Heart right ventricle (tissue), 16 donors: ENCODE measurements around the gene GLMP. TPM values are rescaled to one million over a fixed set of nuclear protein-coding genes. Genes with fewer than 3 reads are reported as not detected.

Source experiments
- ATAC-seq, 8 donors: fragments of 200-7000 bp; cut with Tn5 transposase; one replicate each; pipeline ENCODE4 v1.9.1; 2020; ENCODE audit warnings: mild to moderate bottlenecking in 8 of 8, moderate library complexity in 8 of 8, moderate number of reproducible peaks in 1 of 8
- DNase-seq, 2 donors: peaks; one replicate each; pipeline ENCODE4 v3.0.0-alpha.2; 2020
- H3K27ac ChIP-seq, 10 donors: fragments of 200-600 bp; sonication (generic) in 2 of 10; one replicate each; pipeline versions ENCODE4 v1.5.0 to v1.8.0; 2020 to 2022; ENCODE audit warnings: mild to moderate bottlenecking in 3 of 10
- H3K27me3 ChIP-seq, 7 donors: fragments of 200-600 bp; one replicate each; pipeline ENCODE4 v1.8.0; 2021 to 2022; ENCODE audit warnings: mild to moderate bottlenecking in 2 of 7
- H3K36me3 ChIP-seq, 9 donors: fragments of 200-600 bp; sonication (generic) in 1 of 9; one replicate each; pipeline versions ENCODE4 v1.5.0 to v1.8.0; 2020 to 2022; ENCODE audit warnings: mild to moderate bottlenecking in 2 of 9
- H3K4me1 ChIP-seq, 9 donors: fragments of 200-600 bp; sonication (generic) in 1 of 9; one replicate each; pipeline versions ENCODE4 v1.5.0 to v1.8.0; 2020 to 2022; ENCODE audit warnings: mild to moderate bottlenecking in 4 of 9
- H3K4me3 ChIP-seq, 10 donors: fragments of 200-600 bp; sonication (generic) in 2 of 10; one replicate each; pipeline versions ENCODE4 v1.5.0 to v1.8.0; 2020 to 2022; ENCODE audit warnings: mild to moderate bottlenecking in 7 of 10, moderate library complexity in 2 of 10
- H3K9me3 ChIP-seq, 11 donors: fragments of 200-600 bp in 10 of 11; sonication (generic) in 2 of 11; one replicate each; pipeline versions ENCODE4 v1.5.0 to v1.8.0; 2013 to 2022; ENCODE audit warnings: mild to moderate bottlenecking in 2 of 11, control low read depth in 1 of 11, moderate library complexity in 1 of 11
- CTCF ChIP-seq, 9 donors: fragments of 200-600 bp; sonication (generic) in 2 of 9; IDR thresholded peaks; one replicate each; pipeline versions ENCODE4 v1.5.0 to v1.8.0; 2021 to 2022; ENCODE audit warnings: antibody characterized with exemption in 9 of 9, mild to moderate bottlenecking in 5 of 9, moderate library complexity in 1 of 9
- WGBS, 2 donors: extraction: QIAGEN DNeasy Blood & Tissue Kit; methylation state at CpG; one replicate each; pipeline ENCODE4 v1.1.7; 2013; ENCODE audit warnings: inconsistent platforms in 1 of 2; 5-methylcytosine and 5-hydroxymethylcytosine counted together
- intact Hi-C, 10 donors: fragments of 100-400 bp; cut with DNase I; formaldehyde crosslinking; loops; one replicate each; pipeline versions ENCODE4 v1.11.1 to v1.14.2; 2022
- polyA plus RNA-seq, 2 donors: library from polyadenylated mRNA; stranded (reverse); fragments of 200-250 nt; gene quantifications; one replicate each; pipeline ENCODE4 v1.2.3, GENCODE V29; 2013
- total RNA-seq, 10 donors: library from RNA; stranded (reverse); fragmentation: NEBNext Ultra II Directional in 3 of 10; extraction: Animal tissue kit (Norgen Biotek cat#: 25700) in 3 of 10; gene quantifications; one replicate each; pipeline versions ENCODE4 v1.2.1 to v1.2.4, GENCODE V29; 2021 to 2023
- donor health status: Arrhythmogenic right ventricular cardiomyopathy.
- donor health status: ischemic (EF 13 %, LVEDD 7.1; RV severe dilation, severe dysfunction).
- donor health status: healthy with polysubstance abuse.
- donor health status: DM: no; HTN: yes; CAD: no.
- donor health status: DM: no; HTN: no; CAD: no.
- donor health status: ischemic (EF 25% LVEDD 6.9; RV normal size, moderate dysfunction).
- donor health status: ischemic (EF 25% LVEDD 5.7; RV mildly dilated, moderate dysfunction).
- donor health status: healthy.
- donor health status: DM: yes; HTN: yes; CAD: no.
- donor health status: Ischemic cardiomyopathy.
- donor health status: ischemic (EF 35%, LVEDD 5.7; RV mildly dilated, moderate dysfunction).
- donor health status: nonischemic (EF 11% LVEDD 7.7; RV severe dilation, severe dysfunction).
- donor health status: DM: yes; HTN: yes; CAD: no.
- donor health status: PGD.
- donor health status: ischemic (EF 29% LVEDD 5.4; RV normal size, mild dysfunction).
- donor health status: nonischemic (EF 23%, LVEDD 6.1; RV moderate dilation, normal function).

GLMP gene
- total and polyA plus RNA-seq, 12 donors, result 10.9 to 43.8 (median 14.2) TPM

- DNase-seq (no peak), ATAC-seq (no peak)
- Histone ChIP-seq H3K4me1 (peaks cover 5 to 39% (median 27%) of the 10 kb centered on the region in 9 donors), H3K27ac (no peak overlapping the region), H3K9me3 (no peaks in the 10 kb centered on the region), H3K27me3 (no peaks in the 10 kb centered on the region), H3K4me3 (no peak overlapping the region), H3K36me3 (peaks cover 0 to 26% (median under 1%) of the 10 kb centered on the region in 9 donors)
- TF ChIP-seq CTCF (IDR thresholded peaks at IDR 0.05), result no peak
- intact Hi-C loops, result no loop called here
- 88 to 90% methylated on average over 9 of the region's 9 CpGs for WGBS, 2 donors
These were observed 1.6 kb downstream of the GLMP start for GRCh38 chr1:156293895-156294294.

DNA sequence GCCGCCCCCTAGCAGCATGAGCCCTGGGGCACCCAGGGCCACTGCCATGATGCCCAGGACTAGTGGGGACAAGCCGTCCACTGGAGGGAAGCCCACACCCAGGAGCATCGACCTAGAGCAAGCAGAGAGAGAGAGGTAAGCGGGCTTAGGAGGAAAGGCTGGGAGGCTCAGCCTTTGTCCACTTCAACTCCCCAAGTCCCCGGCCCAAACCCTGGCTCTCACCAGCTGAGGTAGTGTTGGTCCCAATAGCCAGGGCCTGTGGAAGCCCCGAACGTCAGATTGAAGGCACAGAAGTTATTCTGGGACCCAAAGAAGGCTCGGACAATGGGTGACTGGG, 2.4 kb downstream of the GLMP start:
- Histone ChIP-seq H3K27ac (no peak overlapping the region), H3K4me1 (peaks cover 5 to 39% (median 27%) of the 10 kb centered on the region in 9 donors), H3K9me3 (no peaks in the 10 kb centered on the region), H3K4me3 (no peak overlapping the region), H3K36me3 (peaks cover 0 to 34% (median 5%) of the 10 kb centered on the region in 9 donors), H3K27me3 (no peaks in the 10 kb centered on the region)
- WGBS, 2 donors, result 89 to 93% methylated on average over 8 of the region's 8 CpGs
- no peak for TF ChIP-seq CTCF (IDR thresholded peaks at IDR 0.05)
- ATAC-seq (no peak), DNase-seq (no peak)
- intact Hi-C loops, result no loop called here

DNA sequence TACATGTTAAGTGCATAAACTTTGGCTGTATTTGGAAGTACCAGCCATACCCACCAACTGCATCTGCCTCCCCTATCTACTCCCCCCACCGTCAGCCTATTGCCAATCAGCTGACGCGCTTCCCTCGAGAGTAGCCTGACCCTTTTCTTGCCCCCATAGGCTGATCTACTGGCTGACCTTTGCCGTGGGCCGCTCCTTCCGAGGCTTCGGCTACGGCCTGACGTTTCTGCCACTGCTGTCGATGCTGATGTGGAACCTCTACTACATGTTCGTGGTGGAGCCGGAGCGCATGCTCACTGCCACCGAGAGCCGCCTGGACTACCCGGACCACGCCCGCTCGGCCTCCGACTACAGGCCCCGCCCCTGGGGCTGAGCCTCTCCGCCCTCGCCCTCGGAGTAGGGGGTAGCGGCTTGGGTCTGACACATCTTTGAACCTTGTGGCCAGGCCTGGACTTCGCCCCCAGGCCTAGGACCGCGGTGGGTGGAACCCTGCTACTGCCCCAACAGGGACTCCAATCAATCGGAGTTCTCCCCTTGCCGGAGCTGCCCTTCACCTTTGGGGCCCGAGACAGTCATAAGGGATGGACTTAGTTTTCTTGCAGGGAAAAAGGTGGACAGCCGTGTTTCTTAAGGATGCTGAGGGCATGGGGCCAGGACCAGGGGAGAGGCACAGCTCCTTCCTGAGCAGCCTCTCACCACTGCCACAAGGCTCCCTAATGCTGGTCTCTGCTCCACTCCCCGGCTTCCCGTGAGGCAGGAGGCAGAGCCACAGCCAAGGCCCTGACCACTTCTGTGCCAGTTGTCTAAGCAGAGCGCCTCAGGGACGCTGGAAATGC, 4.0 kb downstream of the GLMP start:
- peaks cover 5 to 39% (median 27%) of the 10 kb centered on the region in 9 donors for H3K4me1 ChIP-seq
- intact Hi-C loops, result no loop called here
- WGBS, 2 donors, result 11 to 14% methylated on average over 37 of the region's 37 CpGs

DNA sequence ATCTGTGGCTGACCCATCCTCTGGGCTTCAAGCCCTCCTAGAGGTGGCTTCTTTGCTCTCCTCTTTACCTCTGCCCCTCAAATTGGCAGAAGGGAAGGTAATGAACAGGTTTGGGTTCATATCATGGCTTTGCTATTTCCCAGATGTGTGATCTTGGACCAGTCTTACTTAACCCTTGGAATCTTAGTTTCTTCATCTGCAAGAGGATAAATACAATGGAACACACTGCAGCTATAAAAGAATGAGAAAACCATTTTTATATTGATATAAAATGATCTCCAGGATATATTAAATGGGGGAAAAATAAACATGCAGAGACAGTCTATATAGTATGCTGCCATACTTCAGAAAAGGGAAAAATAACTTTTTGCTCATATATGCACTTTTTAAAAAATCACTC, 5.6 kb downstream of the GLMP start:
- Histone ChIP-seq H3K4me3 (no peak overlapping the region), H3K9me3 (no peaks in the 10 kb centered on the region), H3K4me1 (peaks cover 3 to 28% (median 17%) of the 10 kb centered on the region in 9 donors), H3K27me3 (no peaks in the 10 kb centered on the region), H3K27ac (no peak overlapping the region), H3K36me3 (peaks cover 0 to 42% (median 5%) of the 10 kb centered on the region in 9 donors)
- no peak for ATAC-seq
- TF ChIP-seq CTCF (IDR thresholded peaks at IDR 0.05), result no peak
- DNase-seq, result no peak
- intact Hi-C loops, result no loop called here

More for the DNA sequence above, 4.0 kb downstream of the GLMP start:
- peak; percentile 93 to 97 (median 94) for ATAC-seq
- H3K27me3 ChIP-seq, result no peaks in the 10 kb centered on the region
- TF ChIP-seq CTCF (IDR thresholded peaks at IDR 0.05), result no peak
- H3K36me3 ChIP-seq, result peaks cover 0 to 37% (median 5%) of the 10 kb centered on the region in 9 donors
- peak; percentile 87 to 90 for DNase-seq
- peak overlapping the region in 9 of 10 donors; percentile 29 to 59 (median 56) for H3K4me3 ChIP-seq
- H3K9me3 ChIP-seq, result no peaks in the 10 kb centered on the region
- peak overlapping the region in 9 of 10 donors; percentile 54 to 83 (median 78) for H3K27ac ChIP-seq
